Caki2 (cell line): Measurements from ENCODE around the gene PIH1D2. TPM values are rescaled to one million over a fixed set of nuclear protein-coding genes. Genes with fewer than 3 reads are reported as not detected.

ENCODE experiments used
- DNase-seq: peaks from one replicate; pipeline ENCODE4 v3.0.0-alpha.2; 2015; ENCODE audit warnings: low read depth
- in situ Hi-C: cut with HindIII; loops from 2 replicates; pipeline ENCODE4 v1.10.0; 2016; ENCODE audit warnings: low sequenced_read_pairs, low pct_unique_long_range_greater_than_20kb, mixed read lengths
- total RNA-seq: library from RNA; depleted of rRNA; stranded (reverse); fragments of >200 nt; shearing (Covaris generic); gene quantifications from 2 replicates; pipeline ENCODE4 v1.2.3, GENCODE V29; 2014; ENCODE audit warnings: low replicate concordance; rRNA removed

Gene PIH1D2
- total RNA-seq, 1 experiment from 2014 or later, result 11.4 TPM

DNA sequence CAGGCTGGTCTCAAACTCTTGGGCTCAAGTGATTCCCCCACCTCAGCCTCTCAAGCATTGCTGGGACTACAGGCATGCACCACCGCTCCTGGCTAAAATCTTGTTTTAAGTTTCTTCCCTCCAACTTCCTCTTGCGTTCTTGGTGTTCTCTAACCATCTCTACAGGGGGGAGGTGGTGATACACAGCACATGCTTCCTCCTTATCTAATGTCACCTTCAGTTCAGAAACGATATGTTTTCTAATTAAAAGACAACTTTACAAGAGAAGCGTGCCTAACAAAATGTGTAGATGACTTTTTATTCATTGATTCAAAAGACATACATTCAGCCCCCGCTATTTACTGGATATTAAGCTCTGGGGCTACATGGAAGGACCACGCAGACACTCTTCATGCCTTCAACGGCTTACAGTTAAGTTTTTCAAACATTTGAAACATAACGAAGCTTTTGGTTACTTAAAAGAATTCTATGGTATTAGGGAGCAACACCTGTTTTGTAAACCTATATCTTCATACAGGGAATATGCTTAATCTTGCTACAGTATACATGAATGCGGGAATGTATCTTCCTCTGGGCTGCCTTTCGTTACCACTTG is 49.5 kb downstream of the PIH1D2 start:
- DNase-seq, result no peak
- in situ Hi-C loops, result no loop called here

DNA sequence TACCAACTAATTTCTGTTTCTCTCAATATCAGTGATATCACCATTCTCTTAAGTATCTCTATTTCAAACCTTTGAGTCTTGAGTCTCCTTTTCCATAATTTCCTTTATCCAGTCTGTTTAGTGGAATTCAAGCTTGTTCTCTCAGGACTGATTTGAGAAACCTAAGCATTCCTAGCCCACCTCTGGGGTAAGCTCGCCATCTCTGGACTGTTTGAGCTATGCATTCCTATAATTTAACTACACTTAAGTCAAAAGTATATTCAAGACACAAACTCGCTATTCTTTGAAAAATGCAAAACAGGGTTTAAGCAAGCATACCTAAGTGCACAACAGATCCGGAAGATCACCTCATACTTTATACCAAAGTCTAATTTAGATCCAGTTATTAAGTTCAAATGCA is 50.7 kb downstream of the PIH1D2 start:
- in situ Hi-C loops, result no loop called here
- DNase-seq, result no peak

DNA sequence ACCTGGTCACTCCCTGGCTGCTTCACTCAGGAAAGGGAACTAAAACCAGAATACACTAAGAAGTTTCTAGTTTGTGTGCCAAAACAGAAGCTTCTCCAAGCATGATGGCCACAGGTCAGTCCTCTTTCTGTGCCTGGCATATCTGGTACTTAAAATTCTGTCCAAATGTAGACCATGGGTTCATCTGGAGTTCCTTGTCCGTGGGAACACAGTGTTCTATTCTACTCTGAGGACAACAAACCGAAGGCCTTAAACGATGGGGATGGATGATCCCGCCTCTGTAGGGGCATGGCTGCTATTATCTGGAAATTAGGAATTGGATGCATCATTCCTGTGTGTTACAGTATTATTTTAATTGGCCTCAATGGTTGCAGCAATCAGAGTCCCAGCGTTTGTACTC is 54.8 kb downstream of the PIH1D2 start:
- DNase-seq, result no peak
- in situ Hi-C loops, result no loop called here

Other genes starting within 250 kb of the PIH1D2 start
- gene ALG9, start 202.4 kb downstream of the PIH1D2 start, total RNA-seq, result 17.2 and 45.7 TPM in 2 replicates
- 0.30 and 2.1 TPM in 2 replicates for gene FDXACB1, start 194.9 kb downstream of the PIH1D2 start, total RNA-seq
- 29.9 and 39.5 TPM in 2 replicates for gene CFAP68, start 194.5 kb downstream of the PIH1D2 start, total RNA-seq
- 0.78 and 2.4 TPM in 2 replicates for gene CRYAB, start 162.2 kb downstream of the PIH1D2 start, total RNA-seq
- gene HSPB2, start 161.3 kb downstream of the PIH1D2 start, total RNA-seq, result 2.9 TPM in 1 of 2 replicates, not detected in the other
- gene C11orf52, start 155.1 kb downstream of the PIH1D2 start, total RNA-seq, result 1.7 TPM in 1 of 2 replicates, not detected in the other
- gene DIXDC1, start 136.7 kb downstream of the PIH1D2 start, total RNA-seq, result 14.2 and 25.0 TPM in 2 replicates
- 28.1 and 35.0 TPM in 2 replicates for gene DLAT, start 48.6 kb downstream of the PIH1D2 start, total RNA-seq
- gene NKAPD1, start 282 bp upstream of the PIH1D2 start, total RNA-seq, result 13.2 and 19.8 TPM in 2 replicates
- 33.6 and 76.9 TPM in 2 replicates for gene TIMM8B, start 12.7 kb upstream of the PIH1D2 start, total RNA-seq
- 75.6 and 140 TPM in 2 replicates for gene SDHD, start 12.9 kb upstream of the PIH1D2 start, total RNA-seq
- 119 and 132 TPM in 2 replicates for gene IL18, start 90.1 kb upstream of the PIH1D2 start, total RNA-seq
- not detected in 2 replicates for gene TEX12, start 93.4 kb upstream of the PIH1D2 start, total RNA-seq
- gene BCO2, start 101.5 kb upstream of the PIH1D2 start, total RNA-seq, result 8.1 and 8.9 TPM in 2 replicates
- 30.1 and 70.3 TPM in 2 replicates for gene PTS, start 152.4 kb upstream of the PIH1D2 start, total RNA-seq
- gene PLET1, start 186.8 kb upstream of the PIH1D2 start, total RNA-seq, result not detected in 2 replicates